ENCODE results near the gene ARID3B. TPM values are rescaled to one million over a fixed set of nuclear protein-coding genes. Genes with fewer than 3 reads are reported as not detected.

ARID3B gene
- total and polyA plus RNA-seq, 3 donors from 2014 or later = 50.3 to 58.1 (median 53.7) TPM

- DNase-seq = peak; percentile 65
- 24 to 29% methylated on average over 5 of the region's 5 CpGs for WGBS, 2 donors
- intact Hi-C loops (cut with DNase I; ENCODE audit: low total_unique reads) = loop anchor here (5.0 to 10.0 kb wide), 2 partner anchors 132 to 320 kb away; partner anchors contain the start of gene RPP25
- Histone ChIP-seq H3K4me3 (no peak overlapping the region), H3K36me3 (ENCODE audit: low read depth, missing control alignments) (no peaks in the 10 kb centered on the region), H3K27ac (no peak overlapping the region), H3K4me1 (no peaks in the 10 kb centered on the region), H3K27me3 (no peaks in the 10 kb centered on the region), H3K9me3 (no peaks in the 10 kb centered on the region)
- TF ChIP-seq POLR2A (IDR thresholded peaks at IDR 0.05) (no peak), CTCF (IDR thresholded peaks at IDR 0.05) (peak; percentile 74 to 81 (median 80))
Measured at GRCh38 chr15:74635228-74635627, 94.2 kb downstream of the ARID3B start.

GRCh38 chr15:74636984-74637383 is 96.0 kb downstream of the ARID3B start:
- Histone ChIP-seq H3K9me3 (no peaks in the 10 kb centered on the region), H3K4me3 (no peak overlapping the region), H3K4me1 (no peaks in the 10 kb centered on the region), H3K36me3 (ENCODE audit: low read depth, missing control alignments) (no peaks in the 10 kb centered on the region), H3K27me3 (no peaks in the 10 kb centered on the region), H3K27ac (no peak overlapping the region)
- WGBS, 2 donors = 78 to 82% methylated on average over 1 of the region's 1 CpG
- intact Hi-C loops (cut with DNase I; ENCODE audit: low total_unique reads) = loop anchor here (5.0 to 10.0 kb wide), 2 partner anchors 130 to 318 kb away; partner anchors contain the start of gene RPP25
- TF ChIP-seq POLR2A (IDR thresholded peaks at IDR 0.05) = no peak
- no peak for TF ChIP-seq CTCF (IDR thresholded peaks at IDR 0.05)
- no peak for DNase-seq

GRCh38 chr15:74641151-74641550 is 100.1 kb downstream of the ARID3B start:
- H3K4me3 ChIP-seq = no peak overlapping the region
- WGBS, 2 donors = 71 to 79% methylated on average over 1 of the region's 1 CpG
- TF ChIP-seq CTCF (IDR thresholded peaks at IDR 0.05) = no peak
- TF ChIP-seq POLR2A (IDR thresholded peaks at IDR 0.05) = no peak
- DNase-seq = no peak
- no peaks in the 10 kb centered on the region for H3K36me3 ChIP-seq (ENCODE audit: low read depth, missing control alignments)
- peaks cover 6% of the 10 kb centered on the region for H3K4me1 ChIP-seq
- no peak overlapping the region for H3K27ac ChIP-seq
- intact Hi-C loops (cut with DNase I; ENCODE audit: low total_unique reads) = no loop called here
- H3K9me3 ChIP-seq = no peaks in the 10 kb centered on the region
- no peaks in the 10 kb centered on the region for H3K27me3 ChIP-seq

GRCh38 chr15:74642348-74642733 is 101.3 kb downstream of the ARID3B start:
- no peaks in the 10 kb centered on the region for H3K9me3 ChIP-seq
- TF ChIP-seq CTCF (IDR thresholded peaks at IDR 0.05) (no peak), POLR2A (IDR thresholded peaks at IDR 0.05) (no peak)
- peaks cover 6% of the 10 kb centered on the region for H3K4me1 ChIP-seq
- intact Hi-C loops (cut with DNase I; ENCODE audit: low total_unique reads) = no loop called here
- 64 to 71% methylated on average over 4 of the region's 4 CpGs for WGBS, 2 donors
- H3K4me3 ChIP-seq = no peak overlapping the region
- no peak for DNase-seq
- H3K36me3 ChIP-seq (ENCODE audit: low read depth, missing control alignments) = no peaks in the 10 kb centered on the region
- H3K27me3 ChIP-seq = no peaks in the 10 kb centered on the region
- peak overlapping the region in 1 of 2 donors; percentile 36 for H3K27ac ChIP-seq

All from testis (tissue), 3 donors.